ENCODE measurements around the gene CCL26. TPM values are rescaled to one million over a fixed set of nuclear protein-coding genes. Genes with fewer than 3 reads are reported as not detected.

The CCL26 gene
- total and polyA plus RNA-seq, 10 of the 15 experiments (the other 5 are each of a cell fraction or from before 2014, with no cell fraction given), result not detected

GRCh38 chr7:75776295-75776971, 4.4 kb upstream of the CCL26 start:
- CTCF ChIA-PET, result no interaction called here
- no TSS peak for BruUV-seq (replicated peaks)
- RAD21 ChIA-PET (ENCODE audit: unreplicated experiment), result no interaction called here
- TF ChIP-seq ZNF592 (IDR thresholded peaks at IDR 0.05) (no peak), ZNF384 (IDR thresholded peaks at IDR 0.05; ENCODE audit: borderline replicate concordance, low read depth, low read length) (no peak), SREBF1 (IDR thresholded peaks at IDR 0.05; ENCODE audit: low read length) (no peak), LARP7 (IDR thresholded peaks at IDR 0.05) (no peak), WRNIP1 (IDR thresholded peaks at IDR 0.05; ENCODE audit: borderline replicate concordance, low read depth, low read length) (no peak), ZNF24 (IDR thresholded peaks at IDR 0.05) (no peak), RCOR1 (conservative IDR thresholded peaks at IDR 0.05; ENCODE audit: low read depth, low read length) (no peak), PAX5 (IDR thresholded peaks at IDR 0.05; ENCODE audit: borderline replicate concordance, low read depth, low read length) (no peak), CBX3 (IDR thresholded peaks at IDR 0.05; ENCODE audit: borderline replicate concordance, low read depth) (no peak), REST (IDR thresholded peaks at IDR 0.05; ENCODE audit: low read depth, low read length) (no peak), ZNF687 (IDR thresholded peaks at IDR 0.05) (no peak), EP300 (IDR thresholded peaks at IDR 0.05; ENCODE audit: borderline replicate concordance in 1 of 2, control insufficient read depth in 1 of 2, low read depth in 2 of 2, low read length in 2 of 2) (peak; percentile 25 to 39; a peak in 2 of 4 replicates)

More at GRCh38 chr7:75776295-75776971, 4.4 kb upstream of the CCL26 start:
- Histone ChIP-seq H4K20me1 (ENCODE audit: control insufficient read depth, insufficient read depth) (no peaks in the 10 kb centered on the region), H3K4me1 (ENCODE audit: control insufficient read depth, insufficient read depth, low read length) (no peaks in the 10 kb centered on the region; the same call in 1 of the 2 replicates), H3K36me3 (ENCODE audit: control insufficient read depth in 2 of 2, insufficient read depth in 2 of 2, low read length in 1 of 2) (no peaks in the 10 kb centered on the region), H3K9me3 (replicated peaks; ENCODE audit: control insufficient read depth, insufficient read depth, low read length) (no peaks in the 10 kb centered on the region; the same call in 2 of the 3 replicates), H2AFZ (ENCODE audit: control insufficient read depth, low read depth, low read length) (no peak overlapping the region), H3K27ac (ENCODE audit: control insufficient read depth, insufficient read depth) (no peak overlapping the region), H3K4me2 (ENCODE audit: control insufficient read depth, insufficient read depth) (no peak overlapping the region), H3K79me2 (ENCODE audit: control insufficient read depth, insufficient read depth, low read length) (no peaks in the 10 kb centered on the region), H3K4me3 (no peak overlapping the region), H3K27me3 (replicated peaks in 1 of 2; ENCODE audit: control insufficient read depth in 2 of 2, insufficient read depth in 2 of 2, low read length in 1 of 2) (no peaks in the 10 kb centered on the region), H3K9ac (ENCODE audit: control insufficient read depth, insufficient read depth, low read length) (no peak overlapping the region)
- peak; percentile 66 for ATAC-seq
- in situ Hi-C loops (cut with MboI) (no loop called here), intact Hi-C loops (cut with micrococcal nuclease; ENCODE audit: unreplicated experiment) (loop anchor here (10.0 kb wide), 1 partner anchor 238 kb away; no protein-coding TSS in a partner anchor)
- 30% methylated on average over 12 of the region's 12 CpGs for WGBS (ENCODE audit: insufficient coverage, insufficient replicate concordance, low lambda C conversion rate, missing lambda C conversion rate)
- FAIRE-seq, result peak; percentile 57
- POLR2A ChIA-PET, result no interaction called here
- SMC1A ChIA-PET (ENCODE audit: uncharacterized antibody, unreplicated experiment), result interaction anchor here (0.7 kb wide), 1 partner anchor 246 kb away, joined by 3 read pairs; no protein-coding TSS in a partner anchor
- peak; percentile 55 for DNase-seq (ENCODE audit: low read depth, low spot score)

Data from GM12878 (cell line).